HG03280 (cell line): ENCODE data around the gene CMTM1.
"Not testable (repeated sequence)": the region's sequence is repeated elsewhere in the genome, so short reads cannot be mapped to it uniquely, and the experiment has no call there.

Experiments
- ATAC-seq: cut with Tn5 transposase; IDR thresholded peaks from one replicate; pipeline ENCODE4 v1.9.1; 2021; ENCODE audit warnings: mild to moderate bottlenecking, moderate library complexity; ENCODE audit not compliant: unreplicated experiment

Gene CMTM1

DNA sequence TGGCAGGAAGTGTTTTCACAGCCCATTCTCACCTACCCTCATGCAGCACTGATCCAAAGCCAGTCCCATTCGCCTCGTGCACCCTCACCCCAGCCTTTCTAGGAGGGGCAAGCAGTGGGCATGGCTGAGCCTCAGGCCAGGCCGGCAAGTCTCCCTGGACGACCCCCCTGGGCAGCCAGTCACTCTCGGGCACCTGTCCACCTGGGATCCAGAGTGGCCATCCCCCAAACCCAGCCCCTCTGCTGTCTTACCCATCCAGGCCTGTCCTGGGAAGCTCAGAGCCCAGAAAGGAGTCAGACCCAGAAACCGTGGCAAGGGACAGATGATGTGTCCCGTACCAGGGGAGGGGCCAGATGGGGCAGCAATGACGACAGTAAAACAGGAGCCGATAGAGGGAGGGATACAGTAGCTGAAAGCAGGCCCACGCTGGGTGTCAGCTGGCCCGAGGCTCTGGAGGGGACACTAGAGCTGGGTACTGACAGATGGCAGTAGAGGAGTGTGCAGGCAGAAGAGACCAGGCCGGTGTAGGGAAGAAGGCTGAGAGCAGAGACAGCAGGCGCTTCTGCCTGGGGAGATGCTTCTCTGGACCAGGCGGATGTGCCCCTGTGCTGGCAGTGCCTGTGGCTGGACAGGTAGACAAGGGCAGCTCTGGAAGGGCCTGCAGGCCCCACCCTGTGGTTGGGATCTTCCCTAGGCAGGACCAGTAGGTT is 44.0 kb downstream of the CMTM1 start:
- no peak for ATAC-seq

DNA sequence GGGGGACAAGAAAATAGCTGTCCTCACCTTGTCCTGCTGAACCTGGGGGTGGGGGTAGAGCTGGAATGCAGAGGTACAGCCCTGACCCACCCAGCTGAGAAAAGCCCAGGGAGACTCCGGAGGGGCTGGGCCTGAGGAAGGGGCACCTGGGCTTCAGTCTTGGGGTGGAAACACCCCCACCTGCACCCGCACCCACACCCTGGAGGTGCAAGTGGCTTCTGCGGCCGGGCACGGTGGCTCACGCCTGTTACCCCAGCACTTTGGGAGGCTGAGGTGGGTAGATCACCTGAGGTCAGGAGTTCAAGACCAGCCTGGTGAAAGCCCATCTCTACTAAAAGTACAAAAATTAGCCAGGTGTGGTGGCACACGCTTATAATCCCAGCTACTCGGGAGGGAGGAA is 45.7 kb downstream of the CMTM1 start:
- not testable (repeated sequence) for ATAC-seq

GRCh38 chr16:66612422-66612821 is 46.2 kb downstream of the CMTM1 start:
- no peak for ATAC-seq

DNA sequence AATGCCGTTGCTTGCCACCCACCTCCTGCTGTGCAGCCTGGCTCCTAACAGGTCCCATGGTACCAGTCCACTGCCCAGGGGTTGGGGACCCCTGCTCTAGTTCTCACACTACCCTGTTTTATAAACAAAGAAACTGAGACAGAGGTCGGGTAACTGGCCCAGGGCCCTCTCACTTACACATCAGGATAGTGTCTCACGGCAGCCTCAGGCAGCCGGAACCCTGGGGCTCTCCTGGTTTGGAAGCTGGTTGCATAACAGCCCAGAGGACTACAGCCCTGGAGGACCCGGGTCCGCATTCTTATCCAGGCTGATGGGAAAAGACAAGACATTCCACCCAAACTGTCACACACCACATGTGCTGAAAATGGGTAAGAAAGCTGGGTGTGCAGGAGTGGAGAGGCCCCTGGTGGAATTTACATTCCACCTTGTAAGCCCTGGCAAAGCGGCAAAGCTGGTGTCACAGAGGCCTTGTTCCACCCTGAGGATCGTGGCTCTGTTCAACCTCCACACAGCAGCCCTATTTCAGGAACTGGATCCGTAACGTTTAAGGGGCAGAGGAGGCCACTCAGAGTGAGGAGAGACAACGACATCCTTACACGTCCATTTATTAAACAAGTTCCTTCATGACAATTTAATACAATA is 48.0 kb downstream of the CMTM1 start:
- no peak for ATAC-seq

DNA sequence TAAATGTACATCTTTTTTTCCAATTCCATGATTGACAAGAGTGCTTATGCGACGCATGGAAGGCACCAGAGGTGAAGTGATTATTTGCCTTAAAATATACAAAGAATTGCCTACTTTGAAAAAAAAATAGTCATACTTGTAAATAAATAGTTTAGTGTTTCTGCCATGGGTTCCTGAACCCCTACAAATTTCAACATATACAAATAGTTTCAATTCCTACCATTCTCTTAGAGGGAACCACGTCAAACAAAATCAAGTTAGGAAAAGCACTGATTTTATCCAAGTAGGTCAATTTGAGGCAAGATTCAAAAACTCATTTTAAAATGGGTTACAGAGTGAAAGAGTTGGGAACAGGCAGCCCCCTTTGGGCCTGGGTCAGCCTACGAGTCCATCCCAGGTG is 49.9 kb downstream of the CMTM1 start:
- no peak for ATAC-seq

DNA sequence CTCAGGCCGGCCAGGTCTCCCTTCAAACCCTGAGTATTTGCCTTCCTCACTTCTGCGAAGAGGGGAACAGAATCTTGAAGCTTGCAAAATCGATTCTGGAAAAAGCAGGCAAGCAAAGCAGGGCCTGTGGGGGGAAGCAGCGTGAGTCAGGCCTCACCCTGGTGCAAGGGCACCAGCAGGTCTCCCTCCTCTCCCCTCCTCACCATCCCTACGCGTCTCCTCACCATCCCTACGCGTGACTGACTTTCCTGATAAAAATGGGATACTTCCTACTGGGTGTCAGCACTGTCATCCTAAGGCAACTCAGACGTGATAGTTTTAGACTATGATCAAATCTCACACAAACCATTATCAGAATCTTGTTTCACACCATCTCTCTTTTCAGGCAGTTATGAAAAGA is 50.4 kb downstream of the CMTM1 start:
- no peak for ATAC-seq

DNA sequence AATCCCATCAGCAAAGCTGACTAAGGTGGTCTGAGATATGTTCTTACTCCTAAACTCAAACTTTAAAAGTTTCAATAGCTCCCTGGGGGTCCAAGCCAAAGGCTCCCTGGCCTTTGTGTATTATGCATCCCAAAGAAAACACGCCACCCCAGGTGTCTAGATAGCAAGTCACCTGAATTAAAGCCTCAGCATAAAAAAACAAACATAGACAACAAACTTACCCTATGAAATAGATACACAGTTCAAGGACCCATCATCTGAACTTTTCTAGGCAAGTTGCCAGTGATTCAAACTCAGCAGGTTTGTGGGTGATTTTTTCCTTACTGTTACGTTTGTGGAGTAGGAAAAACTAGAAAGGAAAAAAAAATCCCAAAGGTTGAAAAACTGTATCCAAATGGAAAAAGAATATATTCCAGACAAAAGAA is 50.8 kb downstream of the CMTM1 start:
- ATAC-seq: no peak

DNA sequence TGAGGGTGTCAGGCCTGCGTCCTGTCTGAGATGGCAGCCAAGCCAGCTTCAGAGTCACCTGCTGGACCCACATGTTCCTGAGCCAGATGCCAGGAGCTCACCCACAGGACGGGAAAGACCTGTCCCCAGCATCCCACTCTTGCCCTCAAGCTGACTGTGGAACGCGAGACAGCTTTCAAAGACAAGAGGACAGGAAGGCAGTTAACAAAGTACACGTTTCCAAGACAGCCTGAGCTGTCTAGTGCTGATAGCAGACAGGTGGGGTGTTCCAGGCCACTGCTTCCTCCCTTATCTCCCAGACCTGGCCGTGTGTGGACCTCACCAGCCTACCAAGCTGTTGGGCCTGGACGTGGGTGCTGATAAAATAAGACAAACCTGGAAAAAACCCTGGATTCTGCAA is 51.5 kb downstream of the CMTM1 start:
- no peak for ATAC-seq

- no peak for ATAC-seq
Observed at GRCh38 chr16:66618588-66619375, 52.5 kb downstream of the CMTM1 start.

- ATAC-seq: no peak
Observed at GRCh38 chr16:66619534-66620428, 53.5 kb downstream of the CMTM1 start.

- ATAC-seq: no peak
Observed at GRCh38 chr16:66620429-66620795, 54.2 kb downstream of the CMTM1 start.

DNA sequence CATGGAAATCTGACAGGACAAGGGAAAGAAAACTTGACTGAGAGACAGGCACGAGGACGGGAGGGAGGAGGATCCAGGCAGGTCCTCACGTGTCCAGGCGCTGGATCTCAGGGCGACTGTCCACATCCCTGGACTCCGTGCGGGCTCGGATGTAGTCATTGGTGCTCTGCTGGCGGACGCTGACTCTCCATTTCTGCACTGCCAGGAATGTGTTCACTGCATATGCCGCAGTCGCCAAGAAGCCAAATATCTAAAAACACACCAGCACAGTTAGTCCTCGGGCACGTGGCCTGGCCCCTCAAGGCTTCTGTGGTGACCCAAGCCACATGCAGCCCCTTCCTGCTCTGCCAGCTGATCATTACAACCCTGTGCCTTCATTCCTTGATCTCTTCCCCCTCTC is 55.7 kb downstream of the CMTM1 start:
- no peak for ATAC-seq

DNA sequence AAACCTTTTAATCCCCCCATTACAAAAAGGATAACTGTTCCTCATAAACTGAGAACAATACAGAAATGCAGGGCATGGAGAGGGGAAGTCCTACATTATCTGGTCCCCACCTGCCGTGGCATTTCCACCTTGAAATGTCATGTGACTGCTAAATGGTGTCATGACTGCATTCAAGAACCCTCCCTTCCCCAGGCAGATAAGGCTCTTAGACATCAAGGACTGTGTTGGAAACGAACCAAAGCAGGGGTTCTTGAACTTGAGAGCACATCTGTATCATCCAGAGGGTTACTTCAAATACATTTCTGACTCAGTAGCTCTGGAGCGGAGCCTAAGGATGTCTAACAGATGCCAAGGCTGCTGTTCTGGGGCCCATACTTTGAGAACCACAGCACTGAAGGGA is 56.6 kb downstream of the CMTM1 start:
- ATAC-seq: no peak

DNA sequence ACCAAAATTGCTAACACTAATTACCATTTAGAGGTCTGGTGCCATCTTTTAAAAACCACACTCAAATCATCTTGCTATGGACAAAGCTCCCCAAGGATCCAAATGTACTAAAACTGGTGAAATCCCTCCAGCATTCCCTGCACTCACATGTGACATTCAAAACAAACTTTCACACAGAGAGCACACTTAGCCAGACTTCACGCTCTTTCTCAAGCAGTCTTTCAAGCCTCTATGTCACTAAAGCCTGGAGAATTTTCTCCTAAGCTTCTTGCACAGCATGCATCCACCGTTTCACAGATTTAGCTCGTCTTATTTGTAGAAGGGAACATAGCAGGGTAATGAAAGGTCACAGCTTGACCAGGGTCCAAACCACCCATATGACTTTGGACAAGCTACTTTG is 57.5 kb downstream of the CMTM1 start:
- ATAC-seq: no peak

- not testable (repeated sequence) for ATAC-seq
Observed at GRCh38 chr16:66627611-66628378, 61.6 kb downstream of the CMTM1 start.
